ENCODE measurements around the gene GCN1.

The GCN1 gene

GRCh38 chr12:120172053-120172452, 22.5 kb downstream of the GCN1 start:
- DNase-seq, result no peak

GRCh38 chr12:120170631-120171030, 23.9 kb downstream of the GCN1 start:
- no peak for DNase-seq

- no peak for DNase-seq
Observed at GRCh38 chr12:120169946-120170345, 24.6 kb downstream of the GCN1 start.

GRCh38 chr12:120168337-120168736, 26.2 kb downstream of the GCN1 start:
- no peak for DNase-seq

GRCh38 chr12:120167529-120168095, 26.9 kb downstream of the GCN1 start:
- no peak for DNase-seq

- DNase-seq, result no peak
Observed at GRCh38 chr12:120164293-120164692, 30.2 kb downstream of the GCN1 start.

GRCh38 chr12:120162763-120163162, 31.8 kb downstream of the GCN1 start:
- DNase-seq, result no peak

- DNase-seq, result no peak
Observed at GRCh38 chr12:120161852-120162251, 32.7 kb downstream of the GCN1 start.

GRCh38 chr12:120159509-120160237, 34.8 kb downstream of the GCN1 start:
- no peak for DNase-seq

GRCh38 chr12:120158351-120158750, 36.2 kb downstream of the GCN1 start:
- no peak for DNase-seq

GRCh38 chr12:120157678-120158077, 36.8 kb downstream of the GCN1 start:
- no peak for DNase-seq

- DNase-seq, result no peak
Observed at GRCh38 chr12:120156315-120157259, 37.9 kb downstream of the GCN1 start.

GRCh38 chr12:120155072-120155471, 39.4 kb downstream of the GCN1 start:
- DNase-seq, result no peak

- DNase-seq, result no peak
Observed at GRCh38 chr12:120150919-120151525, 43.5 kb downstream of the GCN1 start.

- no peak for DNase-seq
Observed at GRCh38 chr12:120148011-120148410, 46.5 kb downstream of the GCN1 start.

- no peak for DNase-seq
Observed at GRCh38 chr12:120145164-120145563, 49.4 kb downstream of the GCN1 start.

- no peak for DNase-seq
Observed at GRCh38 chr12:120144215-120144614, 50.3 kb downstream of the GCN1 start.

GRCh38 chr12:120142231-120142877, 52.2 kb downstream of the GCN1 start:
- no peak for DNase-seq

GRCh38 chr12:120141336-120141735, 53.2 kb downstream of the GCN1 start:
- DNase-seq, result no peak

- DNase-seq, result no peak
Observed at GRCh38 chr12:120140603-120141002, 53.9 kb downstream of the GCN1 start.

- no peak for DNase-seq
Observed at GRCh38 chr12:120139958-120140357, 54.6 kb downstream of the GCN1 start.

GRCh38 chr12:120138366-120138765, 56.1 kb downstream of the GCN1 start:
- DNase-seq, result no peak

- DNase-seq, result no peak
Observed at GRCh38 chr12:120137833-120138232, 56.7 kb downstream of the GCN1 start.
